ENCODE data around the gene EGFR.

- TF ChIP-seq CTCF (IDR thresholded peaks at IDR 0.05; ENCODE audit: low read depth, low read length), result no peak
- TF ChIP-seq MAX (IDR thresholded peaks at IDR 0.05; ENCODE audit: low read depth, low read length), result no peak
- TF ChIP-seq MYC (IDR thresholded peaks at IDR 0.05; ENCODE audit: low read depth, low read length), result no peak
- TF ChIP-seq POLR2A (IDR thresholded peaks at IDR 0.05; ENCODE audit: extremely low read depth, insufficient read length), result no peak
These were observed 5.0 kb upstream of the EGFR start for GRCh38 chr7:55013851-55014250.
